CD4-positive, alpha-beta T cell treated with Interleukin-10 for 1 hour (primary cell): Measurements from ENCODE around the gene TLX2.

Source experiments
- DNase-seq: peaks from one replicate; pipeline ENCODE4 v3.0.0-alpha.2; 2020

TLX2 gene

GRCh38 chr2:74513605-74514367, 464 bp upstream of the TLX2 start:
- DNase-seq, result no peak

- DNase-seq, result no peak
Measured at GRCh38 chr2:74515271-74515980, 1.2 kb downstream of the TLX2 start.

- DNase-seq, result peak; percentile 83
Measured at GRCh38 chr2:74515981-74516633, 1.9 kb downstream of the TLX2 start.

- no peak for DNase-seq
Measured at GRCh38 chr2:74516650-74517049, 2.4 kb downstream of the TLX2 start.

- DNase-seq, result no peak
Measured at GRCh38 chr2:74522516-74522915, 8.3 kb downstream of the TLX2 start.

GRCh38 chr2:74524005-74524404, 9.8 kb downstream of the TLX2 start:
- DNase-seq, result no peak

- DNase-seq, result no peak
Measured at GRCh38 chr2:74524955-74525716, 10.9 kb downstream of the TLX2 start.

GRCh38 chr2:74525717-74526648, 11.7 kb downstream of the TLX2 start, which contains the start of gene DQX1:
Gene DQX1, minus strand, starts transcription at chr2:74526231. Its CDS starts 502 bp downstream, at chr2:74525729.
- peak; percentile 49 for DNase-seq

- no peak for DNase-seq
Measured at GRCh38 chr2:74526649-74527230, 12.5 kb downstream of the TLX2 start.

GRCh38 chr2:74527741-74528140, 13.5 kb downstream of the TLX2 start:
- no peak for DNase-seq

GRCh38 chr2:74528600-74529356, 14.5 kb downstream of the TLX2 start:
- DNase-seq, result peak; percentile 41

- peak; percentile 90 for DNase-seq
Measured at GRCh38 chr2:74529357-74530238, 15.3 kb downstream of the TLX2 start, which contains the start of the genes AUP1 and HTRA2. Gene AUP1, minus strand, starts transcription at chr2:74529706. Its CDS starts 77 bp downstream, at chr2:74529629. Gene HTRA2, plus strand, starts transcription at chr2:74529933. Its CDS starts 74 bp downstream, at chr2:74530007.

- DNase-seq, result peak; percentile 66
Measured at GRCh38 chr2:74530239-74531187, 16.3 kb downstream of the TLX2 start.

GRCh38 chr2:74531666-74532065, 17.4 kb downstream of the TLX2 start:
- DNase-seq, result no peak

GRCh38 chr2:74532222-74532621, 18.0 kb downstream of the TLX2 start:
- DNase-seq, result peak; percentile 67

- no peak for DNase-seq
Measured at GRCh38 chr2:74533464-74533863, 19.2 kb downstream of the TLX2 start.

- no peak for DNase-seq
Measured at GRCh38 chr2:74534411-74534810, 20.2 kb downstream of the TLX2 start.

GRCh38 chr2:74535440-74535965, 21.3 kb downstream of the TLX2 start:
- no peak for DNase-seq
